ENCODE measurements around the gene FBLN5.
"Not testable (repeated sequence)": the region's sequence is repeated elsewhere in the genome, so short reads cannot be mapped to it uniquely, and the experiment has no call there.

Gene FBLN5

DNA sequence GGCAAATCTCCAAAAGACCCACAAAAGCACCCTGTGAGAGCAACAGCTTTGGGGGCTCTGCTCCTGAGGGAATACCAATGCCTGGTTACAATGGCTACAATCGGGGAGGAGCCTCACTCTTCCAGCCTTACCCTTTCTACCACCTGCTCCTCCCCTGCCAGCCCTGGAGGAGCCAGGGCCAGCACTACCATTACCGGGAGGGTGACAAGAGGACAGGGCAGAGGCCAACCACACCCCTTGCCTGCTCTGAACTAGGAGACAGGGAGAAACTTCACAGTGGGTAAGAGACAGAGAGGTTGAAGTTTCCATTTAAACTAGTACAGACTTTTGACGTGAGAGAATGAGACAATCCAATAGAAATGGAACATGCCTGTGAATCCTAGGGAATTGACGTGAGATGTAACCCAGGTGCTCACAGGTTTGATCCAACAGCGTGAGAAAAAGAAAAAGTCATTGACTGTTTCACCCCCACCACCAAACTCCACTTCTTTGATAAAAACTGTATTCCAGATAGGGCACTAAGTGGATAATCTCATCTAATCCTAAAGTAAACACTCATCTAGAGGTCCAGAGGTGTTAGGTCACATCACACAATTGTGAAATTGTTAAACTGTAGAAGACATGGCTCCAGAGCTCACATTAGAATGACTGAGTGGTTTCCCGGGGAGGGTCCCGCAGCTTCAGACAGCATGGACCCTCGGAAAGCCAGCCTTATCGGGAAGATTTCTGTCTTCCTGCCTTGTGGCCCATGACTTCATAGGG, 71.8 kb downstream of the FBLN5 start:
- no peak for TF ChIP-seq BHLHE40 (IDR thresholded peaks at IDR 0.05; ENCODE audit: borderline replicate concordance)
- TF ChIP-seq, protein P1, sequence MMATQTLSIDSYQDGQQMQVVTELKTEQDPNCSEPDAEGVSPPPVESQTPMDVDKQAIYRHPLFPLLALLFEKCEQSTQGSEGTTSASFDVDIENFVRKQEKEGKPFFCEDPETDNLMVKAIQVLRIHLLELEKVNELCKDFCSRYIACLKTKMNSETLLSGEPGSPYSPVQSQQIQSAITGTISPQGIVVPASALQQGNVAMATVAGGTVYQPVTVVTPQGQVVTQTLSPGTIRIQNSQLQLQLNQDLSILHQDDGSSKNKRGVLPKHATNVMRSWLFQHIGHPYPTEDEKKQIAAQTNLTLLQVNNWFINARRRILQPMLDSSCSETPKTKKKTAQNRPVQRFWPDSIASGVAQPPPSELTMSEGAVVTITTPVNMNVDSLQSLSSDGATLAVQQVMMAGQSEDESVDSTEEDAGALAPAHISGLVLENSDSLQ (IDR thresholded peaks at IDR 0.05) = no peak
- TF ChIP-seq ZNF384 (IDR thresholded peaks at IDR 0.05) = no peak
- TF ChIP-seq L3MBTL2 (conservative IDR thresholded peaks at IDR 0.05) = no peak
- TF ChIP-seq HDGF (IDR thresholded peaks at IDR 0.05; ENCODE audit: borderline replicate concordance) = no peak
- TF ChIP-seq SP1 (IDR thresholded peaks at IDR 0.05) = no peak
- TF ChIP-seq ELF4 (IDR thresholded peaks at IDR 0.05) = no peak
- TF ChIP-seq CTBP1 (IDR thresholded peaks at IDR 0.05; ENCODE audit: borderline replicate concordance) = no peak
- no peak for TF ChIP-seq FOXA1 (IDR thresholded peaks at IDR 0.05)
- no peak for TF ChIP-seq FOXK2 (IDR thresholded peaks at IDR 0.05)
- TF ChIP-seq NFRKB (IDR thresholded peaks at IDR 0.05) = no peak
- CTCF ChIA-PET = interaction anchor here (0.6 kb wide), 1 partner anchor 40 kb away, joined by 3 read pairs; no protein-coding TSS in a partner anchor
- POLR2A ChIA-PET = no interaction called here
- DNase-seq (ENCODE audit: extremely low spot score) = no peak

DNA sequence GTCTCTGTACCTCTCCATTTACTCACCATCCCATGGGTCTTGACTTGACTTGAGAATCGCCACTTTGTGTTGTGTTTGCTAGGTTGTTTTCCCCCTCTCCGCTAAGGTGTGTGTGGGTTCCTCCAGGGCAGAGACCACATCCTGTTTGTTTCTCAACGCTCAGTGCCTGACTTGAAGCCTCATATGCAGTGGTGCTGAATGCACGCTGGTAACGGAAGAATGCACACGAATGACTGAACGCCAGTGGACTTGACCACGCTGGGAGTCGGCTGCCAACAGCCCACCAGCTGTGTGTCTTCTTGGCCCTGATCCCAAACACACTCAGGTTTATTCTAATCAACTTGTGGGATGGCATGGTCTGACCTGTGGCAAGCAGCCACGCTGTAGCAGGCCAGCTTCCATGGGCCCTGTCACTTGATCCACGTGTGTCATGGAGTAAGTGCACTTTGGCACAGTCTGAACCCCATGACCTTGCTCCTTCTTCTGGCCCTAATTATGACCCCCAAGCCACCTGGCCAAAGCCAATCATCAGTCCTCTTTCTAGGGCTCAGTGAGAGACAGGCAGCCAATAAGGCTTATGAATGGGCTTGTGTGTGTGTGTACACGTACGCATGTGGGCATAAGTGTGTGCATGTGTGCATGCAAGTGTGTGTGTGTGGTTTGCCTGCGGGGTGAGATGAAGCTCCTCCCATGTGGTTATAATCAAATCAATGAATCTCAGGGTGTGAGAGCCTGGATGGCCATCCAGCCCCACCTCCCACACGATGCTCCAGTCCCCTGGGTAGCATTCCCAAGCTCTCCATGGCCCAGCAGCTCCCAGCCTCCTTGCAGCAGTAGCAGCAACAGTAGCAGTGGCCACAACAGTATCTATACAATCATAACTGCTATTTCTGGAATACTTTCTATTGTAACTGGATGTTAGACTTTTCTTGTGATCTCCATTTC, 73.8 kb downstream of the FBLN5 start:
- TF ChIP-seq NFRKB (IDR thresholded peaks at IDR 0.05) = no peak
- TF ChIP-seq BHLHE40 (IDR thresholded peaks at IDR 0.05; ENCODE audit: borderline replicate concordance) = no peak
- no peak for TF ChIP-seq TARDBP (IDR thresholded peaks at IDR 0.05)
- no peak for TF ChIP-seq FOXA1 (IDR thresholded peaks at IDR 0.05)
- CTCF ChIA-PET = interaction anchor here (0.6 kb wide), 1 partner anchor 22 kb away, joined by 6 read pairs; no protein-coding TSS in a partner anchor
- no peak for DNase-seq (ENCODE audit: extremely low spot score)
- POLR2A ChIA-PET = no interaction called here

DNA sequence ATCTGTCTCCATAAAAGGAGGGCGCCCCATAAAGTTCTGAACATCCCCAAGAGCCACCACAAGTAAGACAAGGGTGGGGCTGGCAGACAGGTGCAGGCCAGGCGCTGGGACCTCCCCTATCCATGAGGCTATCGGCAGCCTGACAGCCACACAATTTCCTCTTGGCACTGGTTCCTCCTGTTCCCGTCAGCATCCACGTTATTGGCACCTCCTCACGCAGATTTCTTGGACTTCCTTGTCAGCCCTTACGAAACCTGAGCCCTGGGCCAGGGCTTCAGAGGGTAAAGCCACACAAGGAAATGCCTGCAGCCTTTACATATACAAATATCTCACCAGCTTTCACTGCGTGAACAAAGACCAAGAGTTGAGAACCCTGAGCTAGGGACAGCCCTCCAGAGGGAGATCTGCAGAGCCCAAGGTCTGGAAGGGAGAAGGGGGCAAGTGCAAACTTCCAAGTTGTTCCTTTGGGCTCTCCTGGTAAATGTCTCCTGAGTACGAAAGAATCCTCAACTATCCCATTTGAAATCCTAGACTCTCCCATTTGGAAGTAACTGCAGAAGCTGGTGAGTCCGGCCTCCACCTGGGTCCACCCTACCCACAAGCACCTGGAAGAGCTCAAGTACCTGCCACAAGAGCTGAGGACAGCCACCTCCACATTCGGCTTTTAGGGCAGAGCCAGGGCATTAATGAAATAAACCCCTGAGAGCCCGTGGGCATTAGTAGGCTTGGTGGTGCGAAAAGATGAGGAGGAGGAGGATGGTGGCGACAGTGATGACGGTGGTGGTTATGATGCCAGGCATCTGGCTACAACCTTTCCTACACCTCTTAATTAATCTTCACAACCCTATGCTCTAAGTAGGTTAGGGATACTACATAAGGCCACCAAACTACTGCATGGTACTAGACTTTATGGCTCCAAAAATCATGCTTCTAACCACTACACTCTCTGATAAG, 74.7 kb downstream of the FBLN5 start:
- TF ChIP-seq SP1 (IDR thresholded peaks at IDR 0.05) (no peak), ZNF384 (IDR thresholded peaks at IDR 0.05) (no peak), TARDBP (IDR thresholded peaks at IDR 0.05) (no peak), CTBP1 (IDR thresholded peaks at IDR 0.05; ENCODE audit: borderline replicate concordance) (no peak), FOXM1 (IDR thresholded peaks at IDR 0.05; ENCODE audit: borderline replicate concordance) (no peak), FOXA1 (IDR thresholded peaks at IDR 0.05) (no peak), ARNT (IDR thresholded peaks at IDR 0.05) (no peak), HDGF (IDR thresholded peaks at IDR 0.05; ENCODE audit: borderline replicate concordance) (no peak), NFRKB (IDR thresholded peaks at IDR 0.05) (no peak), BHLHE40 (IDR thresholded peaks at IDR 0.05; ENCODE audit: borderline replicate concordance) (no peak), SUZ12 (IDR thresholded peaks at IDR 0.05) (no peak), ELF4 (IDR thresholded peaks at IDR 0.05) (no peak), LEF1 (IDR thresholded peaks at IDR 0.05; ENCODE audit: borderline replicate concordance) (no peak), L3MBTL2 (conservative IDR thresholded peaks at IDR 0.05) (no peak), FOXK2 (IDR thresholded peaks at IDR 0.05) (no peak)
- TF ChIP-seq, protein P1 (IDR thresholded peaks at IDR 0.05) = no peak
- no peak for DNase-seq (ENCODE audit: extremely low spot score)
- POLR2A ChIA-PET = no interaction called here
- CTCF ChIA-PET = no interaction called here

DNA sequence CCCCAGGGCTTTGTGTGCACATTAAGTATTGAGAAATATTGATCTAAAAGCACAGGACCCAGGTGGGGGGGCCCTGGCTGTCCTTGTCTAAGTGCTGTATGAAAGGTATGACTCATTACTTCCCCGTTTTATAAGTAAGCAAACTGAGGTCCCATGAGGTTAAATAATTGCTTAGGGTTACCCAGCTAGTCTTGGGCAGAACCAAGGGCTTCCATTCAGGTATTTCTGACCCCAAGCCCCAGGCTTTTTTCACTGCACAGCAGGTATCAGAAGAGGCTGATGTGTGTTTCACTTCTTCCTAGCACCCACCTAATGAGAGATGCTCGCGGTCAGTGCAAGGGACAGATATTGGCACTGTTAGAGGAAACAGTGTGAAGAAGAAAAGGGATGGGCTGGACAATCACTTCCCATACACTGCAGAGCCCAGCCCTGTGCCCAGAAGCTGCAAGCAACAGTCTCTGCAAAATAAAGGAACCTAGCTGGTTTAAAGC, 75.4 kb downstream of the FBLN5 start:
- POLR2A ChIA-PET = no interaction called here
- CTCF ChIA-PET = no interaction called here
- TF ChIP-seq CTBP1 (IDR thresholded peaks at IDR 0.05; ENCODE audit: borderline replicate concordance) = no peak
- DNase-seq (ENCODE audit: extremely low spot score) = no peak

DNA sequence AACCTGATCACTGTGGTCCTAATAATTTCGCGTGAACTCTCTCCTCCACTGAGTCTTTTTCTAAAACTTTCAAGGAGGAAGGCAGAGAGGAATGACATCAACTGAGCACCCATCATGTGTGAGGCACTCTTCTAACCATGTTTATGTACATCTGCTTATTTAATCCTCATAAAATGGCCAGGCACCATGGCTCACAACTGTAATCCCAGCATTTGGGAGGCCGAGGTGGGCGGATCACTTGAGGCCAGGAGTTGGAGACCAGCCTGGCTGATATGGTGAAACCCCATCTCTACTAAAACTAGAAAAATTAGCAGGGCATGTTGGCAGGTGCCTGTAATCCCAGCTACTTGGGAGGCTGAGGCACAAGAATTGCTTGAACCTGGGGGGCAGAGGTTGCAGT, 76.1 kb downstream of the FBLN5 start:
- DNase-seq (ENCODE audit: extremely low spot score); CTCF ChIA-PET: not testable (repeated sequence)
- POLR2A ChIA-PET = interaction anchor here (0.6 kb wide), 1 partner anchor 13 kb away, joined by 3 read pairs; no protein-coding TSS in a partner anchor

DNA sequence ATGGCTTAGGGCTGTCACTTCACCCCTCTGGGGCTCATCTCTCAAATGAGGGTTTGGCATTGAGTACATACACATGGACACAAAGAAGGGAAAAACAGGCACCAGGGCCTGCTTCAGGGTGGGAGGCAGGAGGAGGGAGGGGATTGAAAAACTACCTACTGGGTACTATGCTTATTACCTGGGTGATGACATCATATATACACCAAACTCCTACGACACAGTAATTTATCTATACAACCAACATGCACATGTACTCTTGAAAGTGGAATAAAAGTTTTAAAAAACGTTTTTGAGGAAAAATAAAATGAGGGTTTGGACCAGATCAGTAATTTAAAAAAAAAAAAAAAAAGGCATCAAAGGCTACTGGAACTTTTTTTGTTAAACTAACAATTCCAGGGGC, 76.6 kb downstream of the FBLN5 start:
- POLR2A ChIA-PET = no interaction called here
- no peak for DNase-seq (ENCODE audit: extremely low spot score)
- TF ChIP-seq FOXM1 (IDR thresholded peaks at IDR 0.05; ENCODE audit: borderline replicate concordance) = no peak
- CTCF ChIA-PET = no interaction called here
